NCI-H2081 (cell line): Measurements from ENCODE around the gene MLST8.

ENCODE experiments used
- DNase-seq, 2 experiments: peaks; one replicate each; lab custom pipeline; 2025; lab: John Stamatoyannopoulos, UW

MLST8 gene, protein sequence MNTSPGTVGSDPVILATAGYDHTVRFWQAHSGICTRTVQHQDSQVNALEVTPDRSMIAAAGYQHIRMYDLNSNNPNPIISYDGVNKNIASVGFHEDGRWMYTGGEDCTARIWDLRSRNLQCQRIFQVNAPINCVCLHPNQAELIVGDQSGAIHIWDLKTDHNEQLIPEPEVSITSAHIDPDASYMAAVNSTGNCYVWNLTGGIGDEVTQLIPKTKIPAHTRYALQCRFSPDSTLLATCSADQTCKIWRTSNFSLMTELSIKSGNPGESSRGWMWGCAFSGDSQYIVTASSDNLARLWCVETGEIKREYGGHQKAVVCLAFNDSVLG

DNA sequence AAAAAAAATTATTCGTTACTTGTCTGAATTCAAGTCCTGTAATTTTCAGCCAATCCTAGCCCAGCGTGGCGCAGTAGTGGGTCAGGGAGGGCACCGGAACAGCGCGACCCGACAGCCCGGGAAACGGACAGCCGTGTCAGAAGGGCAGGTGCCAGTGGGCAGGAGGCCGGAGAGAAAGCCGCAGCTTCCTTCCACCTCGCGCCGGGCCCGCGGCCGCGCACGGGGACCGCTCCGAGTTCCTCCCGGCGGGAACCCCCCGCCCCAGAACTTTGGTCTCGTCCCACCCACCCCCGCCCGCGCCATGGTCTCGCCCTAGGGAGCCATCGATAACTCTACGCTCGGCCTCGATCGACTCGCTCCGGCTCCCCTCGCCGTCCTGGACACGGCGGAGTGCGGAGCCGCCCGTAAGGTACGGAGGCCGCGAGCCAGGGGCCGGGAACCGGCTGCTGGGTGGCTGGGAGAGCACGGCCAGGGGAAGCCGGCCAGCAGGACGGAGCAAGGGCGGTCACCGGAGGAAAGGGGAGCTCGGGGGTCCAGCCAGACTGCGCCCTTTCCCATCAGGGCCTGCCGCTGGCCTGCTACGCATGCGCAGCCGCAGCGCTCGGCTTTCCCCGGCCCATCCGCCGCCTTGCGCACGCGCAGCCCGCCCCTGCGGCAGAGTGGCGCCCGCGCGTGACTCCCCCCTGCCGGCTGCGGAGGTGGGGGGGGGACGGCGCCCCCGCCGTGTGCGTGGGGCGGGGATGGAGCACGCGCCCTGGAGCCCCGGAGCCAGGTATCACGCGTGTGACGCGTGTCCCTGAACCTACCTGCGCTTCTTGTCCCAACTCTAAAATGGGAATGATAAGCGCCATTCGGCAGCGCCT, at the start of gene MLST8:
Gene MLST8 (plus strand): TSS at position 351 of the 863 bp plus-strand sequence. CDS start 632 bp downstream, outside the sequence.
- DNase-seq, result peak; percentile 79 to 82

DNA sequence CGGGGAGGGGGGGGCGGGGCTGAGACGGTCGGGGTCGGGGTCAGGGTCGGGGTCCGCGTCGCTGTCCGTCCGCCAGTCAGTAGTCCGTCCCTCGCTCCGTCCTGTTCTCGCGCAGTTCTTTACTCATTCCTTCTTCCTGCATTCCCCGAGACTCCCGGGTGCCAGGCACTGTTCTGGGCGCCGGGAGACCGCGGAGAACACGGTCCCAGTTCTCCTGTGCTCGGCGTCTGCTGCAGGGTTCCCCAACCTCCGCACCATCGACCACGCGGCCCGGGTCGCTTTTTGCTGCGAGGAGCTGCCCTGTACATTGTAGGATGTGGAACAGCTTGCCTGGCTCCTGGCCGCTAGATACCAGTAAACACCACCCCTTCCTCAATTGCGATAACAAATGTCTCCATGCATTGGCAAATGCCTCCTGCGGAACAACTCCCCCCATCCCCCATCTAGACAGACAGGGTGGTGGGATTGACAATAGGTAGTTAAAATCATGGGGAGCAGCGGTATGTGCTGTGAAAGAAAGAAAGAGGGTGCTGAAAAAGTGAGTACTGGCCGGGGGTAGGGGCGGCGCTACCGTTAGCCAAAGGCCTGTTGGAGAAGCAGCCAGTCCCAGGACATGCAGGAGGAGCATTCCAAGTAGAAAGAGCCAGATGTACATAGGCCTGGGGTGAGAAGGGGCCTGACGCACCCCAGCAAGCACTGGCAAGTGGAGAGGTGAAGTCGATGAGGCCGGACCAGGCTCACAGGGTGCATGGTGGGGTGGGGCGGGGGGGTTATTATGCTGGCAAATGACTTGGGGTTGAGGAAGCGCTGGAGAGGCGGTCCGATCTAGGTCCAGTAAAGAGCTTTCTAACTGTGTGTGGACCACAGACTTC, 49.0 kb upstream of the MLST8 start:
- no peak for DNase-seq

DNA sequence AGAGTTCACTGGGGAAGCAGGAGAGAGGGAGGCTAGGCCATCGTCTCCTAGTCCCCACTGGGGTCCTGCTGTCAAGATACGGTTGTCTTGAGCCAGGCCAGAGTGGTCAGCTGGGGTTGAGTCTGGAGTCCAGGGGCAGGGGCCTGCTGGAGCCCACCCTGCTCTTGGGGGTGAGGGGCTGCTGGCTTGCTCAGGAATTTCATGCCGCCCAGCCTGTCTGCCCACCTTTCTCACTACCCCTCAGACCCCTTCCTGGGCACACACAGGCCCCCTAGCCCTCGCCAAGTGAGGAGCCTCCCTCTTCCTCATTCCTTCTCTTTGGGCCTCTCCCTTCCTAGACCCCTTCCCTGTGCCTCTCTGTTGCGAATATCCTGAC, 48.4 kb upstream of the MLST8 start:
- DNase-seq, result no peak

DNA sequence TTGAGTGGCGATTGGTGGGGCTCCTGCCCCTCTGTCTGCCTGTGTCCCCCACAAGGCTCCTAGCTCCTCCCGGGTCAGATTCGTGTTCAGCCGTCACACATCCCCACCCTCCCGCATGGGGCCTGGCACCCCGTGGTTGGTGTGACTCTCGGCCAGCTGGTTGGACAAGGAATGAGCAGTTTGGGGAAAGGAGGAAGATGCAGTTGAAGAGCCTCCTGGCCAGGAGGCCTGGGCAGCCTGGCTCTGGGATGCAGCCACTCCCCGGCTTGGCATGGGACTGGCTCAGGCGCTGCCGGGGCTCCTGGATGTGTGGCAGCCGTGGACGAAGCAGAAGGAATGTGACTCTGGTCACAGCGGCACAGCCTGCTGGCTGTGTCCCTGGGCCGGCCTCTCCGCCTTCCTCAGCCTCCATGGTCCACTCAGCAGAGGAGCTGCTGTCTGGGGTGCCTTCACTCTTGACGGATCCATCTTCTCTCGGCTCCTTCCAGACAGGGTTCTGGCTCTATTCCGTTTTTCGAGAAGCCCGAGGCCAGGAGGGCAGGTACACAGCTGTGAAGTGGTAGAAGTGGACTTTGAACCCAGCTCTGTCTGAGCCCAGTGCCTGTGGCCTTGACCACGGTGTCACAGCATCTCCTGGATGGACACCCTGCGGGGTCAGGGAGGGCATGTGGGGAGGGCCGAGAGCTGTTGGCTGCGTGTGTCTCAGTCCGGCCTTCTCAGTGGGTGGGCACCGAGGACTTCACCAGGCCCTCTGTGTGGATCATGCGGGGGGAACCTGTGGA, 47.6 kb upstream of the MLST8 start:
- DNase-seq, result no peak

DNA sequence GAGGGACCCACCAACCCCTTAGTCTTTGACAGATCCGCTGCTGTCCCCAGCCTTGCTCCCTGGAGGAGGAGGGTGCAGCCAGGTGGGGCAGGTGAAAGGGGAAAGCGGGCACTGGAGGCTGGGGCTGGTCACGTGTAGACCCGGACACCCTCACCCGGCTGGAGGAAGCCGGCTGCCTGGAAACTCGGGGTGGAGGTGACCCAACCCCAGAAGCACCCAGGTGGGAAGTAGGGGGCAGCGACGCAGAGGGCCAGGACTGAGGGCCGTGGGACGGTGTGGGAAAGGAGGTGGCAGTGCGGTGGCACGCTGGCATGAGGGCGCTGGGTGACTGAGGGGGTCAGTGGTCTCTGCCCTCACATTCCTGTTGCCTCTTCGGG, 47.0 kb upstream of the MLST8 start:
- no peak for DNase-seq

DNA sequence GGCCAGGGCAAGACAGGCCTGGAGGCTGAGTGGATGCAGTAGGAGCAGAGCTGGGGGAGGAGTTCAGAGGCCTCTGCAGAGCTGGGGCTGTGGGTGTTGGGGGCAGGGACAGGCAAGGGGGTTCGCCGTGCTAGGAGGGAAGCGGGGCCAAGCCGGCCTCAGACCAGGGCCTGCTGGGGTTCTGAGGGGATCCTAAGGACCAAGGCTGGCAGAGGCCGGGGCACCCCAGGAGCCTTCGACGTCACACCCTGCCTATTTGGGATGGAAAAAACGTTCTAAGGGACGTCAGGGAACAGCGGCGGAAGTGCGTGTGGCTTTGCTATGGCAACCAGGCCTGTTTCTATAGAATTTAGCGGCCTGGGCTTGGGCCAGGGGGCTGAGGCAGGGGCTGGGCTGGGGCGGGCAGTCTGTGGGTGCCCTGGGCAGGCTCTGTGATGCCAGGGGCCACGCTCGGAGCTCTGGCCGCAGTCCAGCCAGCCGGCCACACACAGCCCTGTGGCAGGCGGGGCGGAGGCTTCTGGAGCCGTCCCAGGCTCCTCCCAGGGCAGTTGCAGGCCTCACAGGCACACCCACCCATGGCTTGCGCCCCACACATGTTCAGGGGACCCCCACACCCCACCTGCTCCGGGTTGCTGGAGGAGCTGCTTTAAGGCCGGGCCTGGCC, 45.9 kb upstream of the MLST8 start:
- DNase-seq, result no peak

DNA sequence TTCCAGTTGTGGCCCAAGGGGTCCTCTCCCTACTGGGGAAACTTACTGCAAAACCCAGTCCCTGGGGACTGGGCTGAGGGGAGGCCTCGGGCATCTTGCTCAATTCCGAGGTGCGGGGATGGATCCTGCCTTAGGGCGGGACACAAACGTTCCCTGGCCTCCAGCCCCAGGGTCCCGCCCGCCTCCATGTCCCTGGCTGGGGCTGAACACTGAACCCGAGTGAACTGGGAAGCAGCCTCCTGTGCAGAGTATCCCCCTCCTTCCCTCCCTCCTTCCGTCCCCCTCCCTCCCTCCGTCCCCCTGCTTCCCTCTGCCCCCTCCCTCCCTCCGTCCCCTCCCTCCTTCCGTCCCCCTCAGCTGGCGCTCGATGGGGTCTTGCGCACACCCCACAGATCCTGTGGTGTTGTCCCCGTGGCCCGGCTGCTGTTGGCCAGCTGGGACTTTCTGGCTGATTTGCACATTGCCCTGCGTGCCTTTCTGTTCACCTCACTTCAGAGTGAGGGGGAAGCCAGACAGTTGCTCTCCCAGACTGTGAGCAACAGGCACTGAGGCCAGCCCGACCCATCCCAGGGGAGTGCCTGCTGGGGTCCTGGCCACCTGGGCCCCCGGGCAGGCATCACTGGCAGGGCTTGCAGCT, 44.2 kb upstream of the MLST8 start:
- no peak for DNase-seq

DNA sequence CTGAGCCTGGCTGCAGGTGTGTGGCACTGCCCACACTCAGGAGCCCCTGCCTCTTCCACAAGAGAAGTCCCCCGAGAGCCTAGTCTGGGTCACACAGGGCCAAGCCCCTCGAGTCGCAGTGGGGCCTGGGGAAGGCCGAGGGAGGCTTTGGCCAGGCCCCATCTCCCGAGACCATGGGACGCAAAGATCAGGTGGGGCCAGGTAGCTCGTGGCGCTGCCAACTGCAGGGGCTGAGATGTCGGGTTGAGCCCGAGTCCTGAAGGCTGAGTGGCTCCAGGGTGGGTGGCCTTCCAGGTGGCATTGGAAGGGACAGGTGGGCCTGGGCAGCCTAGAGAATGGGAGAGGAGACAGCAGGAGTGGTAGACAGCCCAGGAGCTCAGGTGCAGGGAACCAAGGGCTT, 43.3 kb upstream of the MLST8 start:
- DNase-seq, result no peak

DNA sequence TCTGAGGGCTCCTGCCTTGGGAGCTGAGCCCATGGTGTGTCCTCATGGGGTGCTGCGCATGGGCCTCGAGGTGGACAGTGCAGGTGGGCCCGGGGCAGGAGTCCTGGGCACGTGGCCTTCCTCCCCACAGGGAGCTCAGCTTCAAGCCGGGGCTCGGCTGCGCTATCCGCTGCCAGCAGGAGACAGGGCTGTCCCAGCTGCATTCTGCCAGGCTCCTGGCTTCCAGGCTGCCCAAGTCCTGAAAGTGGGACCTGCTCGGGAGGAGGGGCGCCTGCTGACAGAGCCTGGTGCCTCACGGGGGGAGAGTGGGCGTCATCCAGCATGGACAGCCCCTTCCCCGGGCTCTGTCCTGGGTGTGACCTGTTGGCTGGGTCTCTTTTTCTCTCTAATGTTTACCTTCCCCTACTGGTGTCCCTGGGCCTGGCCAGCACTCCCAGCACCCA, 42.6 kb upstream of the MLST8 start:
- DNase-seq, result no peak

DNA sequence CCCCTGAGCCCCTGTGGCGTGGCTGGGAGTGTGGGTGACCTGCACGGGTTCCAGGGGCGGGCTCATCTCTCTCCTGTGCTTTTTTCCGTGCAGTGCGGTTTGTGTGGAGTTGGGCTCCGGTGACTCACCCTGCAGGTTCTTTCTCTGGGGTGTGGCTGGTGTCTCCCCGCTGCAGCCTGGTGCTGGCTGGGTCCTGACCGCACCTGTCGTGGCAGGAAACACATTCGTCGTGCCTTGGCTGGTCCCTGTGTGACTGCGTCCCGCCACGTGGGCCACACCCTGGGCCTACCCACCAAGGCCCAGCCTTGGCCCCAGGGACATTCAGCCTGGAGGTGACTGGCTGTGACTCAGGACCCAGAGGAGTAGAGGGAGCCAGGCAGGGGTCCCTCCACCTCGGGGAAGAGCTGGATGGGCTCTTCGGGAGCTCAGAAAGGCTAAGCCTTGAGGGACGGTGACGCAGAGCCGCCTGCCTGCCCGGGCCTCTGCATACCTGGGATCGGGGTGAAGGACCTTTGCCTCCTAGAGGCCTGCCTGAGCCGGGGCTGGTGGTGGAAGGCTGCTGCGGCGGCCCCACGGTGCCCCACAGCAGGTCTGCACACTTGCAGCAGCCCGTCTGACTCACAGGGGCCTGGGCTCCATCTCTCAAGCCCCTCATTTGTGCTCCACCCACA, 41.9 kb upstream of the MLST8 start:
- DNase-seq, result no peak

DNA sequence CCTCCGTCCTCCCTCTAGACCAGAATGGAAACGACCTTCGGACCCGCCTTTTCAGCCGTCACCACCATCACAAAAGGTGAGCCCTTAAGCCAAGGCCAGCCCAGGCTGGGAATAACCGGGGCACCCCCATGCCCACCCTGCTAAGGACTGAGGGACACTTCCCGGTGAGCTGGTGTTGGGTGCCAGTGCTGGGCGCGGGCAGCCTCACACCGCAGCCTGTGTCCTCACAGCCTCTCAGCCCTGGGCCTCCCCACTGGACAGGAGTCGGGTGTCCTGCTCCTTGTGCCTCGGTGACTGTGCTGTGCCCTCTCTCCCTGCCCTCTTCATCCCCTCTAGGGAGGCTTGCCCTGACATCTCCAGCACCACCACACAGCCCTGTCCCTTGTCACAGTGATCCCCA, 39.4 kb upstream of the MLST8 start:
- no peak for DNase-seq

DNA sequence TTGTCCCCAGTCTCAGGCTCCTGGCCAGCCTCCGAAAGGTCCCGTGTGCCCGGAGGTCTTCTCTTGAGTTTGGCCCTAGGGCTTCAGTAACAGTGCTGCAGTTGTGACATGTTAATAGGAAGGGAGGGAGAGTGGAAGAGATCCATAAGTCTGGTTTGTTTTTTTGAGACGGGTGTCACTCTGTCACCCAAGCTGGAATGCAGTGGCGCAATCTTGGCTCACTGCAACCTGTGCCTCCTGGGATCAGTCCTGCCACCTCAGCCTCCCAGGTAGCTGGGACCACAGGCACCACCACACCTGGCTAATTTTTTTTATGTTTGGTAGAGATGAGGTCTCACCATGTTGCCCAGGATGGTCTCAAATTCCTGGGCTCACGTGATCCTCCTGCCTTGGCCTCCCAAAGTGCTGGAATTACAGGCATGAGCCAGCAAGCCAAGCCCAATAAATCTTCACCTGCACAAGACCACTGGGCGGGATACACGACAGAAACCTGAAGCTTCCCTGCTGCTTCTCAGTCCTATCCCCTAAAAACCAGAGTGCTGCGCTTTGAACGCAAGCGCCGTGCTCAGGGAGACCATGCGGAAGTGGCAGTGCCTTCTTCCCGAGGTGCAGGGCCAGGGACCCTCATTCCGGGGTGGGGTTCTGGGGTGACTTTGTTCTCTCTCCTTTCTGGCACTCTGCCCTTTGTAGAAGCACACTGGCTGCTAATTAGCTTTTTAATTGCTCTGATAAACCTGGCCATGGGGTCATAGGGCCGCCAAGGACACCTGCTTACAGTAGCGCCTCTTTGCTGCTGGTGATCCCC, 38.8 kb upstream of the MLST8 start:
- DNase-seq, result no peak

DNA sequence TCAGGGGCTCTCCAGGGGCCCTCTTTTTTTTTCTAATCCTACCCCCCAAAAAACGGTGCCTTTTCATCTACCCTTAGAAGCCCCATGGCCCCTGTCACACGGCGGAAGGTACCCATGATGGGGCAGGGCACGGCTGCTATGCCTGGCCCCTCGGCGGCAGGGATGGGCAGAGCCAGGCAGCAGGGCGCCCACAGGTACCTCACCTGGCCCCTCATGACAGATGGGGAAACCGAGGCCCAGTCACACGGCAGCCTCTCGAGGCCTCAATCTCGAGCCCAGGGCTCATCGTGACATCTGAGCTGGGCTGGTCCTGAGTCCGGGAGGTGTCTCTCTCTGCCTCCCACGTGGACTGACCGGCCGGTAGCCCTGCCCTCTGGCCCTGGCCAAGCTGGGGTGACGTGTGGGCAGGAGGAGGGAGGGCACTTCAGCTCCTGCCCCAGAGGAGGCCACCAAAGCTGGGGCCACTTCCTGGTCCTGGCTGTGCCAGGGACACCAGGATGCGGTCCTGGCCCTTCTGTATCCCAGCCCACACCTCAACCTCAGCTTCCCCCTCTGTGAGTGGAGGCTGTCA, 38.1 kb upstream of the MLST8 start:
- DNase-seq, result no peak

DNA sequence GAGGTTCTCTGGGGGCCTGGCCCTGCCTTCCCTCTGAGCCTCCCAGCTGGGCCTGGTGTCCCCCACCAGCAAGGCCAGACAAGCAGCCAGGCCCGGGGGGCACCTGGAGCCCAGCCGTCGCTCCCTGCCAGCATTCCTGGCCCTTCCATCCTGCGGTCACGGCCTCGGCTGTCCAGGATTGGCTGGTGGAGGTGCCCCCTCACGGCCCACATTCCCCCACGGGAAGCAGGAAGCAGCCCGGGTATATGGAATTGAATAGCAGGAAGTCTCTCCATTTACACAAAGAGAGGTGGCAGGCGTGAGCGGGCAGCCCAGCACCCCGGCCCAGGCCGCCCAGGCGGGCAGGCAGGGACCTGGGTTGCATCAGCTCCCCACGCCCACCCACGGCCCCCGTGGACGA, 35.2 kb upstream of the MLST8 start:
- no peak for DNase-seq

DNA sequence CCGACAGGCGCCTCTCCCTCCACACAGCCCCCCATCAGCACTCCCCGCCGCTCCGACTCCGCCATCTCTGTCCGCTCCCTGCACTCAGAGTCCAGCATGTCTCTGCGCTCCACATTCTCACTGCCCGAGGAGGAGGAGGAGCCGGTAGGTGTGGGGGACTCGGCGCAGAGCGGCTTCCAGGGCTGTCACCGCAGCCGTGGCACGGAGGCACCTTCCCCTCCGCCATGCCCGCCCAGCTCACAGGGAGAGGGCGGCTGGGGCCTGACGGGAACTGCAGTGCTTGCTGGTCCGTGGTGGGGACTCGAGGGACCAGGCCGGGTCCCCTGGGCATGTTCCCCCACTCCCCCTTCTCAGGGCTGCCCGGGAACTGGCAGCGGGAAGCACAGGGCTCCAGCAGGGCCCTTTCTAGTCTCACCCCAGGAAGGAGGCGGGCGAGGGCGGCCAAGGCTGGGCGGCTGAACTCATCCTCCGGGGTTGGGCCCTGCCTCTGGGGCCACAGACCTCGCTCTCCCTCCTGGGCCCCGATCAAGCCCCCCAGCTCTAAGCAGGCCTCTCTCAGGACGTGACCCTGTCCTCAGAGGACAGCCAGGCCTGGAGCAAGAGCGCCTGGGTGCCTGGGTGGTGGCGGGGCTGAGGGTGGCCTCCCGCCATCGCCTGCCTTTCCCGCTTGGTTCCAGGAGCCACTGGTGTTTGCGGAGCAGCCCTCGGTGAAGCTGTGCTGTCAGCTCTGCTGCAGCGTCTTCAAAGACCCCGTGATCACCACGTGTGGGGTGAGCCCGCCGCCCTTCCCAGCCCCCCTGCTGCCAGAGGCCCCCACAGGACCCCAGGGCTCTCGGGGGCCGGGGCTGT, 34.4 kb upstream of the MLST8 start:
- no peak for DNase-seq

DNA sequence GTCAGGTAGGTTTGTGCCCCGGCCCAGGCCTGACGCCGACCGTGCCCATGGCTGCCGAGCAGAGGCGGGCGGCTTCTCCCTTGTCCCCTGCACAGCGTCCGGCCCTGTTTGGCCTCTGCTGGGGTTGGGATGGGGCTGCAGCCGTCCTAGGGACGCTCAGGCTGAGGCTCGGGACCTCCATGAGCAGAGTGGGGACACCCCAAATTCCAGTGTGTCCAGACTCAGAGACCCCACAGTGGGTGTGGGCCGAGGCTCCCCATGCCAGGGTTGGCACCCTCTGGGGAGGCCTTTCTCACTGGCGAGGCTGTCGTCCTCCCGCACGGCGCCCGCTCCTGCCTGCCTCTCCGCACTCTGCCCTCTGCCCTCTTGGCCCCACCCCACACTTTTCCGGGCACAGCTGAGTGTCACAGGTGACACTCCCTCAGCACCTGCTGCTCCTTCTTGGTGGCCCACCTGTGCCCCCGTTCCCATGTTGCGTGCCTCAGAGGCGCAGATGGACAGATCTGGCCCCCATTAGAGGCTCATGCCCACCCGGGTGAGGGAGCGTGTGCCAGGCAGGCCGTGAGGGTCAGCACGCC, 33.6 kb upstream of the MLST8 start:
- DNase-seq, result no peak

DNA sequence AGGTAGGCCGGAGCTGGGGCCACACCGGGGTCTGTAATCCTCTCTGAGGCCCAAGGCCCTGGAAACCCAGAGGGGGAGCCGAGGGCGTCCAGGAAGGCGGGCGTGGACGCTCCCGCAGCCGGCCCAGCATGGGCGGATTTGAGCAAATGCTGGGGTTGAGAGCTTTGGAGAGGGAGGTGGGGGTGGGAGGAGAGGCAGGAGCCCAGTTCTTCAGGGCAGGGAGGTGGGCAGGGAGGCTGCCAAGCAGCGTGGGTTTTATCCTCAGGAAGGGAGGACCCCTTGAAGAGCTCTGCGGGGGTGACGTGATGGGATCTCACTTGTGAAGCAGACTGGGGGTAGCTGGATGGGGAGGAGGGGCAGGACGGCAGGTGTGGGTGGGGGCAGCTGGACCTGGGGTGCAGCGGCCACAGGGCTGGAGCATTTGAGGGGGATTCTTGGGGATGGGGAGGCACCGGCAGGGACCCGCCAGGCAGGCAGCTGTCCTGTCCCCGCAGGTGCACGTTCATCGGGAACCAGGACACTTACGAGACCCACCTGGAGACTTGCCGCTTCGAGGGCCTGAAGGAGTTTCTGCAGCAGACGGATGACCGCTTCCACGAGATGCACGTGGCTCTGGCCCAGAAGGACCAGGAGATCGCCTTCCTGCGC, 32.4 kb upstream of the MLST8 start:
- DNase-seq, result no peak
